Liver (tissue), 9 donors: Measurements from ENCODE around the gene PNKP. TPM values are rescaled to one million over a fixed set of nuclear protein-coding genes. Genes with fewer than 3 reads are reported as not detected.
A peak's percentile ranks its signal among the peaks of the same experiment; 100 is the strongest.

Source experiments
- DNase-seq: peaks from one replicate; pipeline ENCODE4 v3.0.0-alpha.2; 2017; ENCODE audit warnings: low spot score
- H3K27ac ChIP-seq, 2 donors: one replicate each; pipeline ENCODE4 v1.7.0; 2013; ENCODE audit warnings: inconsistent platforms in 2 of 2, low read length in 2 of 2, control low read depth in 1 of 2, low read depth in 1 of 2, mild to moderate bottlenecking in 1 of 2
- H3K27me3 ChIP-seq, 4 donors: one replicate each; pipeline versions ENCODE4 v1.6.1 to v1.7.0; 2013; ENCODE audit warnings: low read length in 3 of 4, inconsistent platforms in 1 of 4, mild to moderate bottlenecking in 1 of 4, moderate library complexity in 1 of 4; ENCODE audit not compliant: control insufficient read depth in 4 of 4, insufficient read depth in 4 of 4
- H3K36me3 ChIP-seq, 4 donors: one replicate each; pipeline versions ENCODE4 v1.6.1 to v1.7.0; 2013; ENCODE audit warnings: low read length in 3 of 4, mild to moderate bottlenecking in 3 of 4, low read depth in 1 of 4, moderate library complexity in 1 of 4; ENCODE audit not compliant: control insufficient read depth in 4 of 4, insufficient read depth in 3 of 4
- H3K4me1 ChIP-seq, 4 donors: one replicate each; pipeline versions ENCODE4 v1.6.1 to v1.7.0; 2013; ENCODE audit warnings: low read length in 3 of 4, mild to moderate bottlenecking in 3 of 4, moderate library complexity in 1 of 4; ENCODE audit not compliant: control insufficient read depth in 4 of 4, insufficient read depth in 4 of 4
- H3K4me3 ChIP-seq, 3 donors: one replicate each; pipeline versions ENCODE4 v1.6.1 to v1.7.0; 2013; ENCODE audit warnings: low read length in 3 of 3, control low read depth in 1 of 3, low read depth in 1 of 3, mild to moderate bottlenecking in 1 of 3
- H3K9ac ChIP-seq, 2 donors: one replicate each; pipeline ENCODE4 v1.7.0; 2013; ENCODE audit warnings: low read length in 2 of 2, mild to moderate bottlenecking in 2 of 2, moderate library complexity in 2 of 2, control low read depth in 1 of 2, low read depth in 1 of 2
- H3K9me3 ChIP-seq, 4 donors: one replicate each; pipeline versions ENCODE4 v1.6.1 to v1.7.0; 2013; ENCODE audit warnings: low read length in 3 of 4; ENCODE audit not compliant: control insufficient read depth in 4 of 4
- ATF3 ChIP-seq: IDR thresholded peaks from 2 replicates; pipeline ENCODE4 v1.6.1; 2016; ENCODE audit warnings: antibody characterized with exemption
- FOXA2 ChIP-seq: IDR thresholded peaks from 2 replicates; pipeline ENCODE4 v1.6.1; 2016; ENCODE audit warnings: antibody characterized with exemption
- GABPA ChIP-seq, 2 donors: IDR thresholded peaks in 1 of 2; conservative IDR thresholded peaks in 1 of 2; 2 replicates each; pipeline ENCODE4 v1.6.1; 2016; ENCODE audit warnings: antibody characterized with exemption in 2 of 2, mild to moderate bottlenecking in 1 of 2, moderate library complexity in 1 of 2
- HNF4G ChIP-seq: IDR thresholded peaks from 2 replicates; pipeline ENCODE4 v1.6.1; 2016; ENCODE audit warnings: antibody characterized with exemption
- JUND ChIP-seq, 2 donors: IDR thresholded peaks; 2 replicates each; pipeline ENCODE4 v1.6.1; 2016; ENCODE audit warnings: antibody characterized with exemption in 2 of 2
- NR2F2 ChIP-seq: IDR thresholded peaks from 2 replicates; pipeline ENCODE4 v1.6.1; 2016; ENCODE audit warnings: antibody characterized with exemption
- RAD21 ChIP-seq, 2 donors: IDR thresholded peaks; 2 replicates each; pipeline ENCODE4 v1.6.1; 2016; ENCODE audit warnings: antibody characterized with exemption in 2 of 2, mild to moderate bottlenecking in 2 of 2
- REST ChIP-seq: IDR thresholded peaks from 2 replicates; pipeline ENCODE4 v1.6.1; 2016; ENCODE audit warnings: antibody characterized with exemption, mild to moderate bottlenecking
- TAF1 ChIP-seq: conservative IDR thresholded peaks from 2 replicates; pipeline ENCODE4 v1.6.1; 2016; ENCODE audit warnings: antibody characterized with exemption, mild to moderate bottlenecking
- ZBTB33 ChIP-seq: IDR thresholded peaks from 2 replicates; pipeline ENCODE4 v1.6.1; 2016; ENCODE audit warnings: antibody characterized with exemption
- WGBS: extraction: QIAGEN DNeasy Blood & Tissue Kit; methylation state at CpG from one replicate; pipeline ENCODE4 v1.1.7; 2013; 5-methylcytosine and 5-hydroxymethylcytosine counted together
- polyA plus RNA-seq, 2 donors: library from polyadenylated mRNA; stranded (reverse) in 1 of 2; unstranded in 1 of 2; fragments of 200-250 nt in 1 of 2; fragments of >200 nt in 1 of 2; fragmentation: Nextera tagmentation in 1 of 2; extraction: Ambion mirVana in 1 of 2; gene quantifications; one replicate each; pipeline versions ENCODE4 v1.2.1 to v1.2.3, GENCODE V29; 2013 to 2015
- total RNA-seq, 2 donors: library from RNA; depleted of rRNA; stranded (reverse); fragments of >200 nt; gene quantifications; one replicate each; pipeline ENCODE4 v1.2.3, GENCODE V29; 2014
- donor health status: healthy.
- donor health status: healthy.
- donor health status: healthy.
- donor health status: healthy.
- donor health status: healthy.

PNKP gene
- total and polyA plus RNA-seq, 4 donors: 17.3 to 30.9 (median 19.8) TPM

- 95% methylated on average over 12 of the region's 12 CpGs for WGBS
- peaks cover 34 to 44% (median 42%) of the 10 kb centered on the region in 4 donors for H3K36me3 ChIP-seq
- no peak overlapping the region for H3K9ac ChIP-seq
- no peaks in the 10 kb centered on the region for H3K27me3 ChIP-seq
- H3K9me3 ChIP-seq: no peaks in the 10 kb centered on the region
- DNase-seq: no peak
- peaks cover 2 to 37% (median 23%) of the 10 kb centered on the region in 4 donors for H3K4me1 ChIP-seq
- H3K27ac ChIP-seq: no peak overlapping the region
- TF ChIP-seq GABPA (IDR thresholded peaks at IDR 0.05 in 1 of 2, conservative IDR thresholded peaks at IDR 0.05 in 1 of 2) (peak in 1 of 2 donors; percentile 58), RAD21 (IDR thresholded peaks at IDR 0.05) (no peak)
- H3K4me3 ChIP-seq: no peak overlapping the region
Measured at GRCh38 chr19:49879243-49879963, 12.0 kb upstream of the PNKP start.

- 91% methylated on average over 9 of the region's 9 CpGs for WGBS
- DNase-seq: no peak
- Histone ChIP-seq H3K9ac (no peak overlapping the region), H3K27ac (peak overlapping the region; percentile 92 to 96), H3K9me3 (no peaks in the 10 kb centered on the region), H3K4me1 (peaks cover 2 to 37% (median 23%) of the 10 kb centered on the region in 4 donors), H3K27me3 (no peaks in the 10 kb centered on the region), H3K36me3 (peaks cover 27 to 37% (median 36%) of the 10 kb centered on the region in 4 donors), H3K4me3 (peak overlapping the region in 1 of 3 donors; percentile 58)
- TF ChIP-seq ZBTB33 (no peak), FOXA2 (no peak), JUND (IDR thresholded peaks at IDR 0.05) (no peak), REST (no peak), NR2F2 (no peak), ATF3 (no peak), HNF4G (no peak), GABPA (IDR thresholded peaks at IDR 0.05 in 1 of 2, conservative IDR thresholded peaks at IDR 0.05 in 1 of 2) (no peak), TAF1 (no peak)
Measured at GRCh38 chr19:49878744-49879070, 11.3 kb upstream of the PNKP start.
